GM12801 (cell line): ENCODE measurements around the gene OR10H1.

ENCODE experiments used
- TF ChIP-seq, protein P1 (sequence below): IDR thresholded peaks from one replicate; pipeline ENCODE4 v1.5.1; 2011; ENCODE audit warnings: control low read depth; ENCODE audit not compliant: insufficient read length; ENCODE audit errors: extremely low read depth

OR10H1 gene

DNA sequence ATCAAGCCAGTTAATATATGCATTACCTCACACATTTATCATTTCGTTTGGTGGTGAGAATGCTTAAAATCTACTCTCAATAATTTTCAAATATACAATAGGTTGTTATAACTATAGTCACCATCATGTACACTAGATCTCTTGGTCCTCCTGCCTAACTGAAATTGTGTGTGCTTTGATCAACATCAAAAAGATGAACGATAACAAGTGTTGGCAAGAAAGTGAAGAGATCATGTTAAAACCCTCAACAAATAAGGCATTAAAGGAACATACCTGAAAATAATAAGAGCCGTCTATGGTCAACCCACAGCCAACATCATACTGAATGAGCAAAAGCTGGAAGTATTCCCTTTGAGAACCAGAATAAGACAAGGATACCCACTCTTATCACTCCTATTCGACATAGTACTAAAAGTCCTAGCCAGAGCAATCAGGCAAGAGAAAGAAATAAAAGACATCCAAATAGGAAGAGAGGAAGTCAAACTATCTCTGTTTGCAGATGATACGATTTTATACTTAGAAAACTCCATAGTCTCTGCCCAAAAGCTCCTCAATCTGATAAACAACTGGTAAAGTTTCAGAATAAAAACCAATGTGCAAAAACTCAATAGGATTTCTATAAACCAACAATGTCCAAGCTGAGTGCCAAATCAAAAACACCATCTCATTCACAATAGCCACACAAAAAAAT, 27.9 kb upstream of the OR10H1 start:
- TF ChIP-seq, protein P1, sequence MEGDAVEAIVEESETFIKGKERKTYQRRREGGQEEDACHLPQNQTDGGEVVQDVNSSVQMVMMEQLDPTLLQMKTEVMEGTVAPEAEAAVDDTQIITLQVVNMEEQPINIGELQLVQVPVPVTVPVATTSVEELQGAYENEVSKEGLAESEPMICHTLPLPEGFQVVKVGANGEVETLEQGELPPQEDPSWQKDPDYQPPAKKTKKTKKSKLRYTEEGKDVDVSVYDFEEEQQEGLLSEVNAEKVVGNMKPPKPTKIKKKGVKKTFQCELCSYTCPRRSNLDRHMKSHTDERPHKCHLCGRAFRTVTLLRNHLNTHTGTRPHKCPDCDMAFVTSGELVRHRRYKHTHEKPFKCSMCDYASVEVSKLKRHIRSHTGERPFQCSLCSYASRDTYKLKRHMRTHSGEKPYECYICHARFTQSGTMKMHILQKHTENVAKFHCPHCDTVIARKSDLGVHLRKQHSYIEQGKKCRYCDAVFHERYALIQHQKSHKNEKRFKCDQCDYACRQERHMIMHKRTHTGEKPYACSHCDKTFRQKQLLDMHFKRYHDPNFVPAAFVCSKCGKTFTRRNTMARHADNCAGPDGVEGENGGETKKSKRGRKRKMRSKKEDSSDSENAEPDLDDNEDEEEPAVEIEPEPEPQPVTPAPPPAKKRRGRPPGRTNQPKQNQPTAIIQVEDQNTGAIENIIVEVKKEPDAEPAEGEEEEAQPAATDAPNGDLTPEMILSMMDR = no peak

DNA sequence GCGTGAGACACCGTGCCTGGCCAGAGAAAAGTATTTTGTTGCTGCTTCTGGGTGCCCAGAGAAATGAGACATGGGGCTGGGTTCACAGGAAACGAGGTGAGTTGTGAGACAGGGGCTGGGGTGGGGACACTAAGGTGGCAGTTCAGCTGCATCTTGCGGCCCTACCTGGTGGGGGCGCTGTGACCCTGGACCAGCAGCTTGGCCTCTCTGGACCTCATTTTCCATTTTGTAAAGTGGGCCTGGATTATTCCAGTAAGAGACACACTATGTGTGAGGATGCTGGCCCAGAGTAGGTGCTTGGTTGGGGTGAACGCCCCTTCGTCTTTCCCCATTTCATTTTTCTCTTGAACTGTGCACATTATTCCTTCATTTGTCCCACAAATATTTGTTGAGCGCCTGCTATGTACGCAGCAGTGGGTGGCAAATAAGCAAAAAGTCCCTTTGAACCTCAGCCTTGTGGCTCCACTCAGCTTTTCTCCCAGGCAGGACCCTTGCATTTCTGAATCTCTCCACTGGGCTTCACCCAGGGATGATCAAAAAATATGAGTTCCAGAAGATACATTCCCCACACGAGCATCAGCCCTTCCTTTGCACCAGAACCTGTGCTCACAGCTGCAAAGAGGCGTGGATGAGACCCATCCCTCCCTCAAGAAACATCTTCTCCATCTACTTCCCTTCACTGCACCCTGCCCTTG, 26.6 kb upstream of the OR10H1 start:
- TF ChIP-seq, protein P1 = no peak

DNA sequence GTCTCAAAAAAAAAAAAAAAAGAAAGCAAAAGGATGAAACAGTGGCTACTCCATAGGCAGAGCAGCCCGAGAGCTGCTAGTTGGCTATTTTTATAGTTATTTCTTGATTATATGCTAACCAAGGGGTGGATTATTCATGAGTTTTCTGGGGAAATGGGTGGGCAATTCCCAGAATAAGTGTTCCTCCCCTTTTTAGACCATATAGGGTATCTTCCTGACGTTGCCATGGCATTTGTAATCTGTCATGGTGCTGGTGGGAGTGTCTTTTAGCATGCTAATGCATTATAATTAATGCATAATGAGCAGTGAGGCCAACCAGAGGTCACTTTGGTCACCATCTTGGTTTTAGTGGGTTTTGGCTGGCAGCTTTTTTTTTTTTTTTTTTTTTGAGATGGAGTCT, 25.4 kb upstream of the OR10H1 start:
- TF ChIP-seq, protein P1 = no peak

DNA sequence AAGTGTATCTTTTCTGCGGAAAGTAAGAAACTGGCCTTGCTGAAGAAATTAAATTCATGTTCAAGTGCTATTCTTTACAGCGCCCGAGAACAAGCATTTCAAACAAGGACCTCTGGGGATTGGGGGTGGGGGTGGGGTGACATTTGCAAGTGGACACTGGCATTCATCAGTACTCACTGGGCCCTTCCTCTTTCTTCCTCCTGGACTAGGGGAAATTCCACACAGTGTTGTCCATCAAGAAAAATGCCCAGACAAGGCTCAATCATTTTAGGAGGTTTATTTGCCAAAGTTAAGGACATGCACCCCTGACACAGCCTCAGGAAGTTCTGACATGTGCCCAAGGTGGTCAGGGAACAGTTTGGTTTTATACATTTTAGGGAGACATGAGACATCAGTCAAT, 22.9 kb upstream of the OR10H1 start:
- TF ChIP-seq, protein P1 = no peak

DNA sequence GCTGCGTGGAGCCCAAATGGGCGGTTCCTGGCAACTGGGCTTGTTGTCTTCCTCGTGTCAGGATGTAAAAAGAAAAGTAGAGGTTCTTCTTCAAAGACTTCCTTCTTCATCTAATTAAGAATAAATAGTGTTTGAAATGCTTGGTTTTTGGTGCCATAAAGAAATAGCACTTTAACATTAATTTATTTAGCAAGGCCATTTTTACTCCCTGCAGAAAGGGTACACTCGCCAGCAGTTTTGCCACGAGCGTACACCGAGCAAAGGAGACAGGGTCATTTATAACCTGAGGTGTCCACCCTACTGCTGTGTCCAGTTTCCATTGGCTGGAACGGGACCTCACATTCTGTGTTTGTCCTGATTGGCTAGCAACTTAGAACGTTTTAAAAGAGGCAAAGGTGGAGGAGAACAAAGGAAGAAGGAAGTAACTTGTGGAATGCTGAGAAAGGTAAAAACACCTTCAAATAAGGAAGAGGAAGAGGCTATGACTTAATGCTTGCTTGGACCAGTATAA, 21.8 kb upstream of the OR10H1 start:
- TF ChIP-seq, protein P1 = no peak

DNA sequence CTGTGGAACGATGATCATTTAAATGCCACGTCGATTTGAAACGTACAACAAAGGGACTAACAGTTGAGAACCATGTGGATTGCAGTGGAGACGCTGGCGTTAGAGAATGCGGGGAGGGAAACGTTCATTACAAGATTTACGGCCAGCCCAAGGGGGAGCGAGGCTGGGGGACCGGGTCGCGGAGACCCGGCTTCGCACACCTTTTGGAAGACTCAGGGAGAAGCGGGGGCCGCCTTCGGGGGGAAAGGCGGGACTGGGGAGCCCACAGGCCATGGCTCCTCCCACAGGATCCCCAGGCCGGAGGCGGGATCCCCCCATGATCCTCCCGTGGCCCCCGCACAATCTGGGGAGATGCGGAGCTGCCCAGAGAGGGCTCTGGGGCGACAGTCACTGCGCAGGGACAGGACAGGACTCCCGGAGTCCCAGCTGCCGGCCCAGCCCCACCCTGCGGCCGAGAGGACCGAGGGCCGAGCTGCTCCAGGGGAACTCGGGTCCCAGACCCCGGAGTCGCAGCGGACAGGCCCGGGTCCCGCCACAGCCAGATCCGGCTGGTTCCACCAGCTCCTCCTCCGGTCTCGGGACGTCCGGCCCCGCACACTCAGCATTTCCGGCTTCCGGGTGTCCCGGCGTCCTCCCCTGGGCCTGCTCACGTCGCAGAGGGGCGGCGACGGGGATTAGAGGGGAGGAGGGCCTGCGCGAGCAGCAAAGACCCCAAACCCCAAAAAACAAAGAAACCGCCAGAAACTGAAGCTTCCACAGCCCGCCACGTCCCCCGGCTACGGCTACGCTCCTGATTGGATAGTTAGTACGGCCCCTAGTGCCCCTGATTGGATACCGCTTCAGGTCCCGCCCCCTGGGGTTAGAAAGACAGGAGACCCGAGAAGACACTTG, 21.1 kb upstream of the OR10H1 start:
- TF ChIP-seq, protein P1 = no peak

DNA sequence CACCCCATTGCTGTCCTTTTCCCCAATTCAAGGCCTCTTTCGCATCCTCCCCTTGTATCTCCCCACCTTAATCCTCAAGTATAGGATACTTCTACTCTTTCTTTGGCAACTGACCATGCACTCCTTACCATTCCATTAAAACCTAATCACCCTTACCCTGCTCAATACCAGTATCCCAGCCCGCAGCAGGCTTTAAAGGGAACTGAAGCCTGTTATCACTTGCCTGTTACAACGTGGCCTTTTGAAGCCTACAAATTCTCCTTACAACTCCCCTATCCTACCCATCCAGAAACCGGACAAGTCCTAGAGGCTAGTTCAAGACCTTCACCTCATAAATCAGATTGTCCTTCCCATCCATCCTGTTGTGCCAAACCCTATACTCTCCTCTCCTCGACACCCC, 16.2 kb upstream of the OR10H1 start:
- TF ChIP-seq, protein P1 = no peak
